NCI-H1092 (cell line): ENCODE measurements around the gene USP50.
"Not testable (repeated sequence)": the region's sequence is repeated elsewhere in the genome, so short reads cannot be mapped to it uniquely, and the experiment has no call there.

Source experiments
- DNase-seq: peaks from one replicate; lab custom pipeline; 2025; lab: John Stamatoyannopoulos, UW

Gene USP50

GRCh38 chr15:50503144-50503543 lies 43.3 kb downstream of the USP50 start:
- DNase-seq = no peak

- no peak for DNase-seq
Observed at GRCh38 chr15:50501815-50502214, 44.7 kb downstream of the USP50 start.

GRCh38 chr15:50500352-50500751 lies 46.1 kb downstream of the USP50 start:
- no peak for DNase-seq

DNA sequence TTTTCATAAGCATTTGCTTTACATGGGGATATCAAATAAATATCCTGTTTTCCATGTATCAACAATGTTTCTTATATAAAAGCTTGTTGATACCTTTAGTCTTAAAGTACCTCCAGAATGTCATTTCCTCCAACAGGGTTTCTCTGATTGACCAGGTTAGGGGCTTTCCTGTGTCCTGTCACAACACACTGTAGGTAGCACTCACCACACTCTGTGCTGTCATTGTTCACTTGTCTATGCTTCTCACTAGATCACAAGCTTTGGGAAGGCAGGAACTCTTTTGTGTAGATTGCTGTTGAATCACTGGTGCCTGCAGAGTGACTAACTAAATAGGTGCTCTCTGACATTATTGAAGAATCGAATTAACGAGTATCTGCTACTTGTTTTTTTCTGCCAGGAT lies 49.8 kb downstream of the USP50 start:
- no peak for DNase-seq

GRCh38 chr15:50494547-50494946 lies 51.9 kb downstream of the USP50 start:
- not testable (repeated sequence) for DNase-seq

- no peak for DNase-seq
Observed at GRCh38 chr15:50493625-50494024, 52.8 kb downstream of the USP50 start.

GRCh38 chr15:50487287-50487686 lies 59.2 kb downstream of the USP50 start:
- no peak for DNase-seq

- no peak for DNase-seq
Observed at GRCh38 chr15:50485389-50485788, 61.1 kb downstream of the USP50 start.

GRCh38 chr15:50484781-50485180 lies 61.7 kb downstream of the USP50 start:
- no peak for DNase-seq

DNA sequence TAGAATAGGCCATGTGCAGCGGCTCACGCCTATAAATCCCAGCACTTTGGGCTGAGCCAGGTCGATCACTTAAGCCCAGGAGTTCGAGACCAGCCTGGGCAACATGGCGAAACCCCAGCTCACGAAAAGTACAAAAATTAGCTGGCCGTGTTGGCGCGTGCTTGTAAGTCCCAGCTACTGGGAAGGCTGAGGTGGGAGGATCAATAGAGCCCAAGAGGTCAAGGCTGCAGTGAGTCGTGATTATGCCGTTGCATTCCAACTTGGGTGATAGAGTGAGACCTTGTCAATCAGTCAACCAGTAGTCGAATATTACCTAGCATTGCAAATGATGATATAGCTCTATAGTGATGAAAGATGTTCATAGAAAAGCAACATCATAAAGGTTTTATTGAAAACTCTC lies 70.3 kb downstream of the USP50 start:
- DNase-seq = no peak

DNA sequence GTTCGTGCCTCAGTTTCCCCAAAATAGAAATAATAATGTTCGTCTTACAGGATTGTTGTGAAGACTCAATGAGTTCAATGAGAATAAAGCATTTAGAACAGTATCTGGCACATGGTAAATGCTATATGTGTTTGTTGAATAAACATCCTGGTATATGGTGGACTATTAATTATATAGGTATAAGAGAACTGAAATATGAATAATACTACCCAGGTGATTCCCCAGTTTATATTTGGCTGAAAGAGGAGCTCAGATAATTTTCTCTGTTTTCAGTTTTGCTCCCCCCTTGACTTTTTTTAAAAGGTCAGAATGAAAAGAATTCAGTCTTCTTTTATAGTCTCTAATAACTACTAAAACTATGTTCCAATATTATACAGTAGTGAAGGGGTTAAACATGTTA lies 75.4 kb downstream of the USP50 start:
- no peak for DNase-seq

DNA sequence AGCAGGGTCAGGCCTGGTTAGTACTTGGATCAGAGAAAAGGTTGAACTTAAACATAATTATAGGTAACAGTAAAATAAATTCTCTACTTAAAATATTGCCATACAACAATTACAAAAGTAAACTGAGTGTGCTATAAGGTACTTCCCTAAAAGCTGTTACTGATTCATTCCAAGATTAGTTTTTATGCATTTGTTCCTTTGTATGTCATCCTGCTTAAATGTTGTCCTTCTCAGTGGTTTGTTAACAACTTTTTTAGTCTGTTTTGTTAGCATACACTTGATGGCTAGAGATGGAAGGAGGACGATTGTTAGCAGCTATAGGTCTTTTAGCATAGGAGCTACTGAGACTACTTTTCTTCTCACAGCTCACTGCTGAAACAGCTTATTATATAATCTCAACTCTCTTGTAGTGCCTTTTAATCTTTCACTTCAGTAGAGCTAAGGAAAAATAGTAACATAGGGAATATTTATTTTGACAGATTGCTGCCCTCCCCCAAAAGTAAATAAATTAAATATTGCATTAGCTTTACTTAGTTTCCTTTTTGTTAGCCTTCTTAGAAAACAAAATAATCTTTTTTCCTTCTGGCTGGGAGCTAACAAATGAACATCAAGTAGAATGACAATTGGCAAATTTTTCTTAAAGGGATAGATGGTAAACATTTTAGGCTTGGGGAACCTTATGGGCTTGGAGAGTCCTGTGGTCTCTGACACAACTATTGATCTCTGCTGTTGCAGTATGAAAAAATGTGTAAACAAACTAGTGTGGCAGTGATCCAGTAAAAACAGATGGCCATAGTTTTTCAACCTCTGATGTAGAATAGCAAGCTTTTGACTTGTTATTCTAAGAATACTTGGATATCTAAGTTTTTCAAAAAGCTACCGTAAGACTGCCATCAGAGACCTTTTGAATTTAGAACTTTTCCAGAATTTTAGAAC lies 82.8 kb downstream of the USP50 start:
- DNase-seq = no peak

GRCh38 chr15:50458348-50459112 lies 87.9 kb downstream of the USP50 start:
- no peak for DNase-seq

- no peak for DNase-seq
Observed at GRCh38 chr15:50452927-50453326, 93.5 kb downstream of the USP50 start.
